NCI-H748 treated with DMSO at 0.1 percent for 48 hours (cell line): ENCODE data around the gene REXO2.
A peak's percentile ranks its signal among the peaks of the same experiment; 100 is the strongest.

ENCODE experiments used
- DNase-seq: peaks from one replicate; lab custom pipeline; 2025; lab: John Stamatoyannopoulos, UW

The REXO2 gene

DNA sequence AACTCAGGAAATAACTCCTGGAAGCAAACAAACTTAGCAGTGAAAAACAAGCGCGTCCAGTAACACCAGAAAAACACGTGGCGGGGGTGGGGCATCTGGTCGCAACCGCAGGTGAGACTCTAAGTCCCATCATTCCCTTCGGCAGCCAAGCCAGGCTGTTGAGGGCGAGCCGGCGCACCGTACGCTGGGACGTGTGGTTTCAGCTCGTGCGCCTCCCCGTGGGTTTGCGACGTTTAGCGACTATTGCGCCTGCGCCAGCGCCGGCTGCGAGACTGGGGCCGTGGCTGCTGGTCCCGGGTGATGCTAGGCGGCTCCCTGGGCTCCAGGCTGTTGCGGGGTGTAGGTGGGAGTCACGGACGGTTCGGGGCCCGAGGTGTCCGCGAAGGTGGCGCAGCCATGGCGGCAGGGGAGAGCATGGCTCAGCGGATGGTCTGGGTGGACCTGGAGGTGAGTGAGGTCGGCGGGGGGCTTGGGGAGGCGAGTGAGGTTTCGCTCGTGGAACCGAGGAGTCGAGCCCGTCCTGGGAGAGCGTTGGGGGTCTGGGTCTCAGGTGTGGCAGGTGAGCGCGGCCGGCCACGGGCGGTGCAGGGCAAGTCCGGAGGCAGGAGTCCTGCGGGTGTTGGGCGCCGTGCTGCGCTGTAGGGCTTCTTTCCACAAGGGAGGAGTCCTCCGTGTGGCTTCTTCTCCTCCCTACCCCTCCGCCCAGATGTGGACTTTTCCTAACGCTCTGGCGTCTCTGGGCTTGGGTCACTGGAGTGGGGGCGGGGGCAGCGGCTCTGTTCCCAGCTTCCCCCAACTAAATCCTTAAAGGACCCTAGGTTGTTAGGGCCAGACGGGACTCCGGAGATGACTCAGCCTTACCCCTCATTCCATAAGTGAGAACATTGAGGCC, at the start of gene REXO2:
Gene REXO2, plus strand, starts transcription at position 239 of the 892 bp plus-strand sequence. Its CDS starts 62 bp downstream, at position 301.
- peak; percentile 62 for DNase-seq

- DNase-seq, result no peak
Measured at GRCh38 chr11:114392735-114393667, 46.3 kb upstream of the REXO2 start.

DNA sequence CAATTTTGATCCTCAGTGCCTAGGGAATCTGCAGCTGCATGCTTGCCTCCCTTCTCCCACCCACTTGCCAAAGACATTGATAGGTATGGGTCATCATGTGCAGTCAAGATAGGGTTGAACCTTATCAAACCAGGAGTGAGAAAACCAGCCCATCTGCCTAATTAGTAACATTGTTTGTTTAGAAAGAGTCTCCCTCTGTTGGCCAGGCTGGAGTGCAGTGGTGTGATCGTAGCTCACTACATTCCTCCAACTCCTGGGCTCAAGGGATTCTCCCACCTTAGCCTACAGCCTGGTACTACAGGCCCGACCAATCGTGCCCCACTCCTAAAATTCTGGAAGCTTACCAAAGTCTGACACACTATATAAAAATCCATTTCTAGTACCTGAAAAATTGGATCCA, 43.5 kb upstream of the REXO2 start:
- no peak for DNase-seq

GRCh38 chr11:114396916-114397315, 42.4 kb upstream of the REXO2 start:
- no peak for DNase-seq

GRCh38 chr11:114397349-114397982, 41.8 kb upstream of the REXO2 start:
- DNase-seq, result no peak

- DNase-seq, result no peak
Measured at GRCh38 chr11:114398303-114398920, 40.9 kb upstream of the REXO2 start.

DNA sequence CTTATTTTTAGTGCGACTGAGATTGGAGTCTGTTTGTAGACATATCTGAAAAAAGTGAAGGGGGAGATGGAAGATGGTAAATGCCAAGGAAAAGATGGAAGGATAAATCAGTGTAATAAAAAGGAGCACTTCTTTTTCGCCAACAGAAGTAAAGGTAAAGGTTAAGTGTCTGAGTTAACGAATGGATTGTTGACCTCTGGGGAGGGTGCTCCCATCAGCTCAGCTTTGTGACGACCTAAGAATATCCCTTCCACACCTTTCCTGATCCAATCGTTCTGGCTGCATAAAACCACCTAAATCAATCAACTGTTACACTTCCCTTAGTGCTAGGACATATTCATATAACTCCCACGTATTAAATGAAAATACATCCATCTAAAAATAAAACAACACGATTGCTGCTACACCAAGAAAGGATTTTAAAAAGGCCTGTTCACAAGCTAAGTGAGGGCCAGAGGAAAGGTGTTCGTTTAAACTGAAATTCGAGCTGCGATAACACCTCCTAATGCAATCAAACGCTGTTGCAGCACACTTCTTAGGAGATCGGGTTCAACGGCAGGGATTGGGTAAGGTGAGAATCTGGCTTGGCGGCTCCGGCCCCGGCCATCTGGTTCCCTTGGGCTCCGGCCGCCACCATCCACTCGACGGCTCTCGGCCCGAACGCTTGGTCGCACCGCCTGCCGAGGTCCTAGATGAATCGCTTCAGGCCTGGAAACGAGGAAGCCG, 39.6 kb upstream of the REXO2 start:
- peak; percentile 33 for DNase-seq

GRCh38 chr11:114400216-114400914, 38.9 kb upstream of the REXO2 start, which contains the start of the genes C11orf71 and RBM7:
Gene C11orf71 (minus strand): TSS chr11:114400511. CDS start chr11:114400331, 180 bp downstream.
Gene RBM7 (plus strand): TSS chr11:114400666. CDS start chr11:114400672, 6 bp downstream.
- DNase-seq, result peak; percentile 82

- no peak for DNase-seq
Measured at GRCh38 chr11:114400915-114401223, 38.4 kb upstream of the REXO2 start.

DNA sequence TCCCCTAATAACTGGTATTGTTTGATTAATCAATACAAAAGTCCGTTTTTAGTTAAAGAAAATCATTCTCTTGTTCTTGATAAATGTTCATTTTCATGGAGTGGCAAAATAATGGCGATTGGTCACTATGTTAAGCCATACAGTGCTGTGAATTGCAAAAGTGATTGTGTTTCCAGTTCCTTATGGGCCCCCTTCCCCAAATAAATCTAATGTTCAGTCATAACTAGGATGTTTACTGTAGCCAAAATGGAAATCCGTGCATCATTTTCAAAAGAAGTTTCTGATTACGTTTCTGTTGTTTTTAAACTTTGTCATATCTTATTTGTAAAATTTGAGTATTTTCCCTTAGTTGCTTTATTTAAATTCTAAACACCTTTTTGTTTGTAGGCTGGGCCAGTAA, 38.0 kb upstream of the REXO2 start:
- no peak for DNase-seq

DNA sequence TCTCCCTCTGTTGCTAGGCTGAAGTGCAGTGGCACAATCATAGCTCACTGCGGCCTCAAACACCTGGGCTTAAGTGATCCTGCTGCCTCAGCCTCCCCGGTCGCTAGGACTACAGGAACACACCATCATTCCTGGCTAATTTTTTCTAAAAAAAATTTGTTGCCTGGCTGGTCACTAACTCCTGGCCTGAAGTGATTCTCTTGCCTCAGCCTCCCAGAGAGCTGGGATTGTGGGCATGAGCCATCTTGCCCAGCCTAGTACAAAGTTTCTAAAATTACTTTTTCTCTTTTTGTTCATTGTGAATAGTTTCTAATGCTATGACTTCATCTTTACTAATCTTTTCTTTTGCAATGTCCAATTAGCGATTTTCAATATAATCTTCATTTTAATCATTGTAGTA, 26.3 kb upstream of the REXO2 start:
- no peak for DNase-seq

DNA sequence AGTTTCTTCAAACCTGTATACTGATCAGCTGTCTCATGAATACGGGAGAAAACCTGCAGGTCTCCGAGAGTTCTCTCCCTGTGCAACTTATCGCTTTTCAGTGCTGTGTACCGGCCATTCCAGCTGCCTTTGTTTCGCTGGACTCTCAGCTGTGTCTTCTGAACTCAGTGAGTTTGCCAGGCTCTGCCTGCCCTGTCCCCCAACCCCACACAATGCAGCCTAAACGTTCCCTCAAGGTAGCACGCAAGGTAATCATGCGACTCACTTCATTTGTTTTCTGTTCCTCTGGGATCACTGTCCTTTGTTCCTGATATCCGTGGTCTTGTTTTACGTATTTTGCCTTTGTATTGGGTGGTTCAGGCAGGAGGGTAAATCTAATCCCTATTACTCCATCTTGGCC, 25.3 kb upstream of the REXO2 start:
- no peak for DNase-seq

- DNase-seq, result no peak
Measured at GRCh38 chr11:114416441-114416961, 22.8 kb upstream of the REXO2 start.

GRCh38 chr11:114426280-114426679, 13.0 kb upstream of the REXO2 start:
- no peak for DNase-seq

- DNase-seq, result no peak
Measured at GRCh38 chr11:114430290-114430689, 9.0 kb upstream of the REXO2 start.

- DNase-seq, result no peak
Measured at GRCh38 chr11:114432893-114433292, 6.4 kb upstream of the REXO2 start.

GRCh38 chr11:114433376-114433775, 5.9 kb upstream of the REXO2 start:
- no peak for DNase-seq

DNA sequence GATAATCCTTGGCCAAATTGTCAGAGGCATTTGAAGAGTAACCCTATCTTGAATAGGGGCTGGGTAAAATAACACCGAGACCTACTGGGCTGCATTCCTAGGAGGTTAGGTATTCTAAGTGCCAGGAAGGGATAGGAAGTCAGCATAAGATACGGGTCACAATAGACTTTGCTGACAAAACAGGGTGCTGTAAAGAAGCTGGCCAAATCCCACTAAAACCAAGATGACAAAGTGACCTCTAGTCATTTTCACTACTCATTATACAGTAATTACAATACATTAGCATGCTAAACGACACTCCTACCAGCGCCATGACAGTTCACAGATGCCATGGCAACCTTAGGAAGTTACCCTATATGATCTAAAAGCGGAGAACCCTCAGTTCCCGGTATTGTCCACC, 964 bp upstream of the REXO2 start:
- no peak for DNase-seq

GRCh38 chr11:114440121-114440860, 1.0 kb downstream of the REXO2 start:
- no peak for DNase-seq
